Liver (tissue), 9 donors: Measurements from ENCODE around the gene JAKMIP2. TPM values are rescaled to one million over a fixed set of nuclear protein-coding genes. Genes with fewer than 3 reads are reported as not detected.

ENCODE experiments used
- DNase-seq: peaks from one replicate; pipeline ENCODE4 v3.0.0-alpha.2; 2017; ENCODE audit warnings: low spot score
- H3K27ac ChIP-seq, 2 donors: one replicate each; pipeline ENCODE4 v1.7.0; 2013; ENCODE audit warnings: inconsistent platforms in 2 of 2, low read length in 2 of 2, control low read depth in 1 of 2, low read depth in 1 of 2, mild to moderate bottlenecking in 1 of 2
- H3K27me3 ChIP-seq, 4 donors: one replicate each; pipeline versions ENCODE4 v1.6.1 to v1.7.0; 2013; ENCODE audit warnings: low read length in 3 of 4, inconsistent platforms in 1 of 4, mild to moderate bottlenecking in 1 of 4, moderate library complexity in 1 of 4; ENCODE audit not compliant: control insufficient read depth in 4 of 4, insufficient read depth in 4 of 4
- H3K36me3 ChIP-seq, 4 donors: one replicate each; pipeline versions ENCODE4 v1.6.1 to v1.7.0; 2013; ENCODE audit warnings: low read length in 3 of 4, mild to moderate bottlenecking in 3 of 4, low read depth in 1 of 4, moderate library complexity in 1 of 4; ENCODE audit not compliant: control insufficient read depth in 4 of 4, insufficient read depth in 3 of 4
- H3K4me1 ChIP-seq, 4 donors: one replicate each; pipeline versions ENCODE4 v1.6.1 to v1.7.0; 2013; ENCODE audit warnings: low read length in 3 of 4, mild to moderate bottlenecking in 3 of 4, moderate library complexity in 1 of 4; ENCODE audit not compliant: control insufficient read depth in 4 of 4, insufficient read depth in 4 of 4
- H3K4me3 ChIP-seq, 3 donors: one replicate each; pipeline versions ENCODE4 v1.6.1 to v1.7.0; 2013; ENCODE audit warnings: low read length in 3 of 3, control low read depth in 1 of 3, low read depth in 1 of 3, mild to moderate bottlenecking in 1 of 3
- H3K9ac ChIP-seq, 2 donors: one replicate each; pipeline ENCODE4 v1.7.0; 2013; ENCODE audit warnings: low read length in 2 of 2, mild to moderate bottlenecking in 2 of 2, moderate library complexity in 2 of 2, control low read depth in 1 of 2, low read depth in 1 of 2
- H3K9me3 ChIP-seq, 4 donors: one replicate each; pipeline versions ENCODE4 v1.6.1 to v1.7.0; 2013; ENCODE audit warnings: low read length in 3 of 4; ENCODE audit not compliant: control insufficient read depth in 4 of 4
- EGR1 ChIP-seq, 2 donors: IDR thresholded peaks; 2 replicates each; pipeline ENCODE4 v1.6.1; 2016 to 2018; ENCODE audit warnings: antibody characterized with exemption in 2 of 2, low read depth in 2 of 2
- FOXA1 ChIP-seq: IDR thresholded peaks from 2 replicates; pipeline ENCODE4 v1.6.1; 2016; ENCODE audit warnings: antibody characterized with exemption
- FOXA2 ChIP-seq: IDR thresholded peaks from 2 replicates; pipeline ENCODE4 v1.6.1; 2016; ENCODE audit warnings: antibody characterized with exemption
- HNF4A ChIP-seq, 2 donors: conservative IDR thresholded peaks; 2 replicates each; pipeline ENCODE4 v1.6.1; 2016; ENCODE audit warnings: antibody characterized with exemption in 2 of 2, mild to moderate bottlenecking in 2 of 2
- JUND ChIP-seq, 2 donors: IDR thresholded peaks; 2 replicates each; pipeline ENCODE4 v1.6.1; 2016; ENCODE audit warnings: antibody characterized with exemption in 2 of 2
- RAD21 ChIP-seq, 2 donors: IDR thresholded peaks; 2 replicates each; pipeline ENCODE4 v1.6.1; 2016; ENCODE audit warnings: antibody characterized with exemption in 2 of 2, mild to moderate bottlenecking in 2 of 2
- SP1 ChIP-seq: IDR thresholded peaks from 2 replicates; pipeline ENCODE4 v1.6.1; 2018; ENCODE audit warnings: antibody characterized with exemption, mild to moderate bottlenecking
- TAF1 ChIP-seq: conservative IDR thresholded peaks from 2 replicates; pipeline ENCODE4 v1.6.1; 2016; ENCODE audit warnings: antibody characterized with exemption, mild to moderate bottlenecking
- WGBS: extraction: QIAGEN DNeasy Blood & Tissue Kit; methylation state at CpG from one replicate; pipeline ENCODE4 v1.1.7; 2013; 5-methylcytosine and 5-hydroxymethylcytosine counted together
- polyA plus RNA-seq, 2 donors: library from polyadenylated mRNA; stranded (reverse) in 1 of 2; unstranded in 1 of 2; fragments of 200-250 nt in 1 of 2; fragments of >200 nt in 1 of 2; fragmentation: Nextera tagmentation in 1 of 2; extraction: Ambion mirVana in 1 of 2; gene quantifications; one replicate each; pipeline versions ENCODE4 v1.2.1 to v1.2.3, GENCODE V29; 2013 to 2015
- total RNA-seq, 2 donors: library from RNA; depleted of rRNA; stranded (reverse); fragments of >200 nt; gene quantifications; one replicate each; pipeline ENCODE4 v1.2.3, GENCODE V29; 2014
- TF ChIP-seq, protein P1 (sequence below): fragments of 150-350 bp; IDR thresholded peaks from 2 replicates; pipeline ENCODE4 v1.5.1; 2017; ENCODE audit warnings: improper control_type of control experiment, low read depth, low read length; ENCODE audit not compliant: missing input control
- TF ChIP-seq, protein P2 (sequence below): IDR thresholded peaks from 2 replicates; pipeline ENCODE4 v1.6.1; 2016; ENCODE audit warnings: antibody characterized with exemption
- TF ChIP-seq, protein P3 (sequence below): IDR thresholded peaks from 2 replicates; pipeline ENCODE4 v1.6.1; 2016; ENCODE audit warnings: antibody characterized with exemption
- TF ChIP-seq, protein P4 (sequence below): IDR thresholded peaks from 2 replicates; pipeline ENCODE4 v1.6.1; 2016; ENCODE audit warnings: antibody characterized with exemption
- donor health status: healthy.
- donor health status: healthy.
- donor health status: healthy.
- donor health status: healthy.
- donor health status: healthy.

The JAKMIP2 gene
- total and polyA plus RNA-seq, 4 donors: 0.06 to 0.38 (median 0.24) TPM

DNA sequence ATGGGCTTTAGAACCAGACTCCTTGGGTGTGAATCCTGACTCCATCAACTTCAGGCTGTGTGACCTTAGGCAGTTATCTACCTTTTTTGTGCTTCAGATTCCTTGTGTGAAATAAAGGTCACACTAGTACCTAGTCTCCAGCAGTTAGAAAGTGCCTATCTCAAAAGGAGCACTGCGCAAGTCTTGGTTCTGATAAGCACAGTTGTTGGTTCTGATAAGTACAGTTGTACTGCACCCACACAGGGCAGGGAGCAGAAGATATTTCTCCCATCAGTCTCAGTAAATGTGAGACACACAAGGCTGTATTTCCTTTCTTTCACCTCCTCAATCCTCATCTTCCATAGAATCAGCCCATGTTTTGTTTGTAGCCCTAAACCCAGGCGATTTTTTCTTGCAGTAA is 156.1 kb downstream of the JAKMIP2 start:
- Histone ChIP-seq H3K36me3 (no peaks in the 10 kb centered on the region), H3K9me3 (no peaks in the 10 kb centered on the region), H3K4me1 (peaks cover 0 to 5% (median 2%) of the 10 kb centered on the region in 4 donors), H3K27ac (no peak overlapping the region), H3K27me3 (no peaks in the 10 kb centered on the region), H3K9ac (no peak overlapping the region), H3K4me3 (no peak overlapping the region)
- WGBS: 90% methylated on average over 2 of the region's 2 CpGs
- TF ChIP-seq, protein P1, sequence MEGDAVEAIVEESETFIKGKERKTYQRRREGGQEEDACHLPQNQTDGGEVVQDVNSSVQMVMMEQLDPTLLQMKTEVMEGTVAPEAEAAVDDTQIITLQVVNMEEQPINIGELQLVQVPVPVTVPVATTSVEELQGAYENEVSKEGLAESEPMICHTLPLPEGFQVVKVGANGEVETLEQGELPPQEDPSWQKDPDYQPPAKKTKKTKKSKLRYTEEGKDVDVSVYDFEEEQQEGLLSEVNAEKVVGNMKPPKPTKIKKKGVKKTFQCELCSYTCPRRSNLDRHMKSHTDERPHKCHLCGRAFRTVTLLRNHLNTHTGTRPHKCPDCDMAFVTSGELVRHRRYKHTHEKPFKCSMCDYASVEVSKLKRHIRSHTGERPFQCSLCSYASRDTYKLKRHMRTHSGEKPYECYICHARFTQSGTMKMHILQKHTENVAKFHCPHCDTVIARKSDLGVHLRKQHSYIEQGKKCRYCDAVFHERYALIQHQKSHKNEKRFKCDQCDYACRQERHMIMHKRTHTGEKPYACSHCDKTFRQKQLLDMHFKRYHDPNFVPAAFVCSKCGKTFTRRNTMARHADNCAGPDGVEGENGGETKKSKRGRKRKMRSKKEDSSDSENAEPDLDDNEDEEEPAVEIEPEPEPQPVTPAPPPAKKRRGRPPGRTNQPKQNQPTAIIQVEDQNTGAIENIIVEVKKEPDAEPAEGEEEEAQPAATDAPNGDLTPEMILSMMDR: no peak
- no peak for TF ChIP-seq HNF4A (conservative IDR thresholded peaks at IDR 0.05)
- TF ChIP-seq, protein P2, sequence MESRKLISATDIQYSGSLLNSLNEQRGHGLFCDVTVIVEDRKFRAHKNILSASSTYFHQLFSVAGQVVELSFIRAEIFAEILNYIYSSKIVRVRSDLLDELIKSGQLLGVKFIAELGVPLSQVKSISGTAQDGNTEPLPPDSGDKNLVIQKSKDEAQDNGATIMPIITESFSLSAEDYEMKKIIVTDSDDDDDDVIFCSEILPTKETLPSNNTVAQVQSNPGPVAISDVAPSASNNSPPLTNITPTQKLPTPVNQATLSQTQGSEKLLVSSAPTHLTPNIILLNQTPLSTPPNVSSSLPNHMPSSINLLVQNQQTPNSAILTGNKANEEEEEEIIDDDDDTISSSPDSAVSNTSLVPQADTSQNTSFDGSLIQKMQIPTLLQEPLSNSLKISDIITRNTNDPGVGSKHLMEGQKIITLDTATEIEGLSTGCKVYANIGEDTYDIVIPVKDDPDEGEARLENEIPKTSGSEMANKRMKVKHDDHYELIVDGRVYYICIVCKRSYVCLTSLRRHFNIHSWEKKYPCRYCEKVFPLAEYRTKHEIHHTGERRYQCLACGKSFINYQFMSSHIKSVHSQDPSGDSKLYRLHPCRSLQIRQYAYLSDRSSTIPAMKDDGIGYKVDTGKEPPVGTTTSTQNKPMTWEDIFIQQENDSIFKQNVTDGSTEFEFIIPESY: no peak
- TF ChIP-seq SP1: no peak
- no peak for TF ChIP-seq JUND (IDR thresholded peaks at IDR 0.05)
- no peak for TF ChIP-seq TAF1
- TF ChIP-seq, protein P3, sequence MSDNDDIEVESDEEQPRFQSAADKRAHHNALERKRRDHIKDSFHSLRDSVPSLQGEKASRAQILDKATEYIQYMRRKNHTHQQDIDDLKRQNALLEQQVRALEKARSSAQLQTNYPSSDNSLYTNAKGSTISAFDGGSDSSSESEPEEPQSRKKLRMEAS: no peak
- DNase-seq: peak; percentile 43

DNA sequence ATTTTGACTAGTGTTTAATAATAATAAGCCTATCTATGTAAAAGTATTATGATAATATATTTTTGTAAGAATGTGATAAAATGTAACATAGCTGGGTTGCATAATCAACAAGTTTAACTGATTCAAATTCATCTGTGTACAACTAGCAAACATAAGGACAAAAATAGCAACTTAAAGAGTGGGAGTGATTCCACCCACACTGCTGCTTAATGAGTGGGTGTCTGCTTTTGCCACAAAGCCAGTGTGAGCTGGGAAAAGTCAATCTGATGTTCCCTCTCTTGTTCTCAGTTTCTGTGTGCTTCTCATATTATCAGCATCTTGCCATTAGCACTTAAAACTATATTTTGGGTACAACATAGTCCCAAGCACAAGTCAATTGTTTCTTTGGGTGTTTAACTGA is 161.5 kb downstream of the JAKMIP2 start:
- TF ChIP-seq, protein P1: no peak
- peak in 1 of 2 donors; percentile 20 for TF ChIP-seq EGR1 (IDR thresholded peaks at IDR 0.05; ENCODE audit: low read depth in 2 of 2)
- peaks cover 0 to 9% (median 4%) of the 10 kb centered on the region in 4 donors for H3K4me1 ChIP-seq
- no peak overlapping the region for H3K27ac ChIP-seq
- H3K27me3 ChIP-seq: no peaks in the 10 kb centered on the region
- H3K36me3 ChIP-seq: no peaks in the 10 kb centered on the region
- H3K9me3 ChIP-seq: no peaks in the 10 kb centered on the region
- H3K9ac ChIP-seq: no peak overlapping the region
- H3K4me3 ChIP-seq: no peak overlapping the region
- no peak for DNase-seq

DNA sequence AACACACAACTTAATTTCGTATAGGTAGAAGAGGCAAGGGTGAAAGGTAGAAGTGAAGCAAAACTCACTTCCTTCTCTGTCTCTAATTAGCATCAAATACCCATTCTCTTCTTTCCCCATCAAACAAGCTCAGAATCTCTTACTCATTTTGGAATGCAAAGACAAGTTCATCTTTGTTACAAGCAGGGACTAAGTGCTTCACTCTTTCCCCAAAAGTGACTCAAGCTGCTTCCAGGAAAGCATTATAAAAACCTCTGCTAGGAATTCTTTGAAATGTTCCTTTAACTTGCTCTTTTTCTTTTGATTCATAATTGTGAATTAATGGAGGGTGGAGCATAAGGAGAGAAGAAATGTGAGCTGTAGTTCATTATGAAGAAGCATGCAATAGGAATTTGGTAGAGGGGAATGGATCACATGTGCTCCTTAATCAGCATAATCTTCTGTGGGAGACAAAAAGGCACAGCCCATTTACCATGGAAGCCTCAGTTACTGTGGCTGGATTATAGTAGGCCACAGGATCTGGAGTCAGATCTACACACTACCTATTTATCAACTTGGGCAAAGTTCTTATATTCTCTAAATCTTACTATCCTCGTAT is 163.1 kb downstream of the JAKMIP2 start:
- Histone ChIP-seq H3K4me1 (peaks cover 0 to 9% (median 4%) of the 10 kb centered on the region in 4 donors), H3K4me3 (no peak overlapping the region), H3K9ac (no peak overlapping the region), H3K27me3 (no peaks in the 10 kb centered on the region), H3K9me3 (no peaks in the 10 kb centered on the region), H3K27ac (no peak overlapping the region), H3K36me3 (no peaks in the 10 kb centered on the region)
- 95% methylated on average over 2 of the region's 2 CpGs for WGBS
- DNase-seq: no peak
- TF ChIP-seq, protein P2: no peak
- TF ChIP-seq, protein P4, sequence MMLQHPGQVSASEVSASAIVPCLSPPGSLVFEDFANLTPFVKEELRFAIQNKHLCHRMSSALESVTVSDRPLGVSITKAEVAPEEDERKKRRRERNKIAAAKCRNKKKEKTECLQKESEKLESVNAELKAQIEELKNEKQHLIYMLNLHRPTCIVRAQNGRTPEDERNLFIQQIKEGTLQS: no peak
- TF ChIP-seq FOXA2 (no peak), RAD21 (IDR thresholded peaks at IDR 0.05) (no peak), FOXA1 (no peak)
